Measurements from ENCODE around the gene SPAG9.
A peak's percentile ranks its signal among the peaks of the same experiment; 100 is the strongest.

Gene SPAG9, protein sequence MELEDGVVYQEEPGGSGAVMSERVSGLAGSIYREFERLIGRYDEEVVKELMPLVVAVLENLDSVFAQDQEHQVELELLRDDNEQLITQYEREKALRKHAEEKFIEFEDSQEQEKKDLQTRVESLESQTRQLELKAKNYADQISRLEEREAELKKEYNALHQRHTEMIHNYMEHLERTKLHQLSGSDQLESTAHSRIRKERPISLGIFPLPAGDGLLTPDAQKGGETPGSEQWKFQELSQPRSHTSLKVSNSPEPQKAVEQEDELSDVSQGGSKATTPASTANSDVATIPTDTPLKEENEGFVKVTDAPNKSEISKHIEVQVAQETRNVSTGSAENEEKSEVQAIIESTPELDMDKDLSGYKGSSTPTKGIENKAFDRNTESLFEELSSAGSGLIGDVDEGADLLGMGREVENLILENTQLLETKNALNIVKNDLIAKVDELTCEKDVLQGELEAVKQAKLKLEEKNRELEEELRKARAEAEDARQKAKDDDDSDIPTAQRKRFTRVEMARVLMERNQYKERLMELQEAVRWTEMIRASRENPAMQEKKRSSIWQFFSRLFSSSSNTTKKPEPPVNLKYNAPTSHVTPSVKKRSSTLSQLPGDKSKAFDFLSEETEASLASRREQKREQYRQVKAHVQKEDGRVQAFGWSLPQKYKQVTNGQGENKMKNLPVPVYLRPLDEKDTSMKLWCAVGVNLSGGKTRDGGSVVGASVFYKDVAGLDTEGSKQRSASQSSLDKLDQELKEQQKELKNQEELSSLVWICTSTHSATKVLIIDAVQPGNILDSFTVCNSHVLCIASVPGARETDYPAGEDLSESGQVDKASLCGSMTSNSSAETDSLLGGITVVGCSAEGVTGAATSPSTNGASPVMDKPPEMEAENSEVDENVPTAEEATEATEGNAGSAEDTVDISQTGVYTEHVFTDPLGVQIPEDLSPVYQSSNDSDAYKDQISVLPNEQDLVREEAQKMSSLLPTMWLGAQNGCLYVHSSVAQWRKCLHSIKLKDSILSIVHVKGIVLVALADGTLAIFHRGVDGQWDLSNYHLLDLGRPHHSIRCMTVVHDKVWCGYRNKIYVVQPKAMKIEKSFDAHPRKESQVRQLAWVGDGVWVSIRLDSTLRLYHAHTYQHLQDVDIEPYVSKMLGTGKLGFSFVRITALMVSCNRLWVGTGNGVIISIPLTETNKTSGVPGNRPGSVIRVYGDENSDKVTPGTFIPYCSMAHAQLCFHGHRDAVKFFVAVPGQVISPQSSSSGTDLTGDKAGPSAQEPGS (N-terminal part only)

GRCh38 chr17:51120739-51121619, at the start of gene SPAG9:
TSS of gene SPAG9 (minus strand) at chr17:51120868. CDS start at chr17:51120656, 212 bp downstream.
- peak; percentile 82 to 93 (median 86) for DNase-seq

DNA sequence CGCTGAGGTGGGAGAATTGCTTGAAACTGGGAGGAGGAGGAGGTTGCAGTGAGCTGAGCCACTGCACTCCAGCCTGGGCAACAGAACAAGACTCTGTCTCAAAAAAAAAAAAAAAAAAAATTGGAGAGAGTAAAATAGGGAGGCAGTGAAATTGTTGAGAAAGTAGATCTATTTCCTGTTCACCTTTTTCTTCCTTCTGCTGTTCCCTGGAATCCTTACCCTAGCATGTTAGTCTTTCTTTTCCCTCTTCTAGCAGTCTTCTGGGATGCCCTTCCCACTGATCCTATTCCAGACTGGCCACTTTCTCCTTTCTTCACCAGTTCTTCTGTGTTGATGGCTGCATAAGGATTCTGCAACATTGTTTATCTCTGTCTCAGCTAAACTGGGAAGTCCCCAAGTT, 48.7 kb upstream of the SPAG9 start:
- DNase-seq: no peak

GRCh38 chr17:51166987-51167931, 46.6 kb upstream of the SPAG9 start:
- peak in 5 of 6 experiments; percentile 50 to 80 (median 55) for DNase-seq

DNA sequence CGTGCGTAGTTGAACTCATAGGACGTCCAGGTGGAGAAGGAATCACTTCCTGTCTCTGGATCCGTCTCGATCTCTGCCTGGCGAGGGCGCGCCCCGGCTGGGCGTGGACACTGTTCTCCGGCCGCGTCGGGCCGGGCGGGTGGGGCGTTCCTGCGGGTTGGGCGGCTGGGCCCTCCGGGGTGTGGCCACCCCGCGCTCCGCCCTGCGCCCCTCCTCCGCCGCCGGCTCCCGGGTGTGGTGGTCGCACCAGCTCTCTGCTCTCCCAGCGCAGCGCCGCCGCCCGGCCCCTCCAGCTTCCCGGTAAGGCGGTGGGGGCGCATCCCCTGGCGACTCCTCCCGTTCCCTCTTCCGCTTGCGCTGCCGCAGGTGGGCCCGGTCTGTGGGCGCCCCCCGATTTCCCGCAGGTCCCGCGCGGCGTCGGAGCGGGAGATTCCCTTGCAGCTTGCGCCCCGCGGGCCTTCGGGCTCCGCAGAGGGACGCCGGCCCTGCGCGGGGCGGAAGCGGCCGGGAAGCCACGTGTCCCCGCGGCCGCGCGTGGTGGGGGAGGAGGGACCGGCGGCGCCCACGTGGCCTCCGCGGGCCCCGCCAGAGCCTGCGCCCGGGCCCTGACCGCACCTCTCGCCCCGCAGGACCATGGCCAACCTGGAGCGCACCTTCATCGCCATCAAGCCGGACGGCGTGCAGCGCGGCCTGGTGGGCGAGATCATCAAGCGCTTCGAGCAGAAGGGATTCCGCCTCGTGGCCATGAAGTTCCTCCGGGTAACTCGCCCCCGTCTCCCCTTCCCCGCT, 45.7 kb upstream of the SPAG9 start, which contains the start of gene NME2:
Gene NME2 (plus strand): TSS at position 214 of the 789 bp plus-strand sequence. CDS start 420 bp downstream, at position 634.
- peak; percentile 10 to 68 (median 56) for DNase-seq

GRCh38 chr17:51165680-51166197, 45.1 kb upstream of the SPAG9 start:
- DNase-seq: peak in 3 of 6 experiments; percentile 38 to 68 (median 41)

- peak in 2 of 6 experiments; percentile 8 to 37 for DNase-seq
Measured at GRCh38 chr17:51164911-51165679, 44.4 kb upstream of the SPAG9 start.

GRCh38 chr17:51161541-51161940, 40.9 kb upstream of the SPAG9 start:
- no peak for DNase-seq

GRCh38 chr17:51159604-51160003, 38.9 kb upstream of the SPAG9 start:
- DNase-seq: no peak

DNA sequence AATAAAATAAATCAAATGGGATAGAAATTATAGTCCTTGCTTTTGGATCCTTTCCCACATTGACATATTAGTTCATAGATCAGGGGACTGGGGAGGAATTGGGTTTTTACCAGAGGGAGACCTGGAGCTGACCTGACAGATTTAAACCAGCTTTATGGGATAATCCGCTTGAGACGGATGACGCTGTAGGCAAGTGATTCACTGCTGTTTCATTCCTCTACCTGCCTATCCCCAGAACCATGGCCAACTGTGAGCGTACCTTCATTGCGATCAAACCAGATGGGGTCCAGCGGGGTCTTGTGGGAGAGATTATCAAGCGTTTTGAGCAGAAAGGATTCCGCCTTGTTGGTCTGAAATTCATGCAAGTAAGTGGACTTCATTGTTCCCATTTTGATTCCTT, 34.7 kb upstream of the SPAG9 start:
- DNase-seq: no peak

- DNase-seq: no peak
Measured at GRCh38 chr17:51154176-51154575, 33.5 kb upstream of the SPAG9 start.

DNA sequence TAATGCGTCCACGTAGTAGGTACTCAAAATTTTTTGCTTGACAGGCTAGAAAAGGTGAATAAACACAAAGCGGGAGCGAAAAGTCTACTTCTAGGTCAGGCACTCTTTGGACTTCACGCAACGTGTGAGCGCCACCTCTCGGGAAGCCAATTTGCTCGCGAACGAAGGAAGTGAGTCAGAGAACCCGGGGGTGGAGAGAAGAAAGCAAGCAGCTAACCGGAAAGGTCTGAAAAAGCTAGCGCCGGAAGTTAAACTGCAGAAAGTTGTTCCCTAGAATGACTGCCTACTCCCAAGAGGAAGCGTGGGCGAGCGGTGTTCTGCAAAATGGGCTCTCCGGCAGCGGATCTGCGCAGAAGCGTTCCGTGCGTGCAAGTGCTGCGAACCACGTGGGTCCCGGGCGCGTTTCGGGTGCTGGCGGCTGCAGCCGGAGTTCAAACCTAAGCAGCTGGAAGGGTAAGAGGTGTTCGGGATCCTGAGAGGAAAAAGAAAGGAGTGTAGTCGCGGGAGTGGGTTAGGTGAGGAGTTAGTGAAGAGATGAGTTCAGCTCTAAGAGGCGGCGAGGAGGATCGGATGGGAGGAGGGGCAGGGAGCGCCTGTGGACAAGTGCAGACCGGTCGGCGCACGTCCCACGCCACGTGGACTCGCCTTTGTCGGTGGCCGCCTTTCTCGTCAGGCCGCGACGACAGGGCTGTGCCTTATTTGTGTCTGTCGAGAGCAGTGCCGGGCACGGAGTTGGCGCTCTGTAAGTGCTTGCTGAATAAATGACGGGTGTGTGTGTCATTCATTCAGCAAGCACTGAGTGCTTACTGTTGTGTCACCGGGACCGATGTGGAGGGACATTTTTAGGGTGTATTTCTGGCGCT, 32.8 kb upstream of the SPAG9 start, which contains the start of gene NME1:
Gene NME1 (plus strand): TSS at position 350 of the 863 bp plus-strand sequence. CDS start 2,096 bp downstream, outside the sequence.
- DNase-seq: peak; percentile 93 to 98 (median 96)

DNA sequence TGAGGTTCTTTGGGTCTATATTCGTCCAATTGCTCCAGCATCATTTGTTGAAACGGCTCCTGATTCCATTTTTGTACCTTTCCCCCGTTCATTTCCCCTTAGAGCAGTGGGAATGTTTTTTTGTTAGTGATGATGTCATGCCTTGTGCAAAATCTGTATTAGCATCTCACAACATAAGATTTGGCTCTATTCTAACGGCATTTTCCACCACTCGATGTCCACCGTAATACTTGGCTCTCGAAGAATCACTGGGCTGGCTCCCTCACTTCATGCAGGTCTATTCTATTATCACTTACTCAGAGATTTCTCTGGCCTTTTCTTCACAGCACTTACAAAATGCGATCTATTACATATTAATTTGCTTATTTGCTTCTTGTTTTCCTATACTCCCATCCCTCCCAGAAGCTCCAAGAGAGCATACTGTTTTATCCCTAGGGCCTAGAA, 32.1 kb upstream of the SPAG9 start:
- no peak for DNase-seq

- no peak for DNase-seq
Measured at GRCh38 chr17:51150932-51151331, 30.3 kb upstream of the SPAG9 start.

GRCh38 chr17:51149163-51149562, 28.5 kb upstream of the SPAG9 start:
- no peak for DNase-seq

GRCh38 chr17:51147650-51148049, 27.0 kb upstream of the SPAG9 start:
- DNase-seq: no peak

GRCh38 chr17:51144266-51145022, 23.8 kb upstream of the SPAG9 start:
- DNase-seq: no peak
